Activated T-cell treated with anti-CD3 and anti-CD28 coated beads, Interleukin-2, amount 50 U/mL, for 4 hours (primary cell): ENCODE data around the gene C1orf105. TPM values are rescaled to one million over a fixed set of nuclear protein-coding genes. Genes with fewer than 3 reads are reported as not detected.

Experiments used
- ATAC-seq, 2 donors: fragments of 200-7000 bp; cut with Tn5 transposase; one replicate each; pipeline ENCODE4 v1.10.0; 2021
- DNase-seq: peaks from one replicate; pipeline ENCODE4 v3.0.0-alpha.2; 2020
- H3K27me3 Mint-ChIP-seq: one replicate; pipeline ENCODE4 v1.8.0; 2021; ENCODE audit warnings: low read depth, mixed read lengths
- H3K36me3 Mint-ChIP-seq: one replicate; pipeline ENCODE4 v1.8.0; 2022; ENCODE audit warnings: mixed read lengths; ENCODE audit not compliant: insufficient read depth
- H3K4me1 Mint-ChIP-seq: one replicate; pipeline ENCODE4 v1.8.0; 2021; ENCODE audit warnings: low read depth, mixed read lengths
- H3K4me3 Mint-ChIP-seq: one replicate; pipeline ENCODE4 v1.8.0; 2021; ENCODE audit warnings: mild to moderate bottlenecking, moderate library complexity, mixed read lengths
- H3K9me3 Mint-ChIP-seq: one replicate; pipeline ENCODE4 v1.8.0; 2021; ENCODE audit warnings: mixed read lengths
- total RNA-seq, 3 donors: library from RNA; stranded (reverse); gene quantifications; one replicate each; pipeline ENCODE4 v1.2.1, GENCODE V29; 2021

The C1orf105 gene
- total RNA-seq, 3 donors from 2014 or later: not detected

- DNase-seq (no peak), ATAC-seq (peak; percentile 73 to 76)
- Mint-ChIP-seq H3K27me3 (no peaks in the 10 kb centered on the region), H3K36me3 (no peaks in the 10 kb centered on the region), H3K4me1 (peaks cover 20% of the 10 kb centered on the region), H3K9me3 (no peaks in the 10 kb centered on the region), H3K4me3 (no peak overlapping the region)
Measured at GRCh38 chr1:172451002-172451443, 30.5 kb downstream of the C1orf105 start.

GRCh38 chr1:172452536-172453152 lies 32.2 kb downstream of the C1orf105 start:
- no peak for ATAC-seq
- no peak for DNase-seq
- Mint-ChIP-seq H3K4me1 (peaks cover 20% of the 10 kb centered on the region), H3K27me3 (no peaks in the 10 kb centered on the region), H3K4me3 (no peak overlapping the region), H3K9me3 (no peaks in the 10 kb centered on the region), H3K36me3 (no peaks in the 10 kb centered on the region)

GRCh38 chr1:172453153-172453545 lies 32.7 kb downstream of the C1orf105 start:
- ATAC-seq: no peak
- no peaks in the 10 kb centered on the region for H3K36me3 Mint-ChIP-seq
- no peak for DNase-seq
- H3K4me3 Mint-ChIP-seq: no peak overlapping the region
- no peaks in the 10 kb centered on the region for H3K27me3 Mint-ChIP-seq
- peaks cover 20% of the 10 kb centered on the region for H3K4me1 Mint-ChIP-seq
- H3K9me3 Mint-ChIP-seq: no peaks in the 10 kb centered on the region

GRCh38 chr1:172453607-172454006 lies 33.1 kb downstream of the C1orf105 start:
- Mint-ChIP-seq H3K4me3 (no peak overlapping the region), H3K27me3 (no peaks in the 10 kb centered on the region), H3K36me3 (no peaks in the 10 kb centered on the region), H3K9me3 (no peaks in the 10 kb centered on the region), H3K4me1 (peaks cover 20% of the 10 kb centered on the region)
- DNase-seq: no peak
- no peak for ATAC-seq

GRCh38 chr1:172455451-172455850 lies 35.0 kb downstream of the C1orf105 start:
- no peak overlapping the region for H3K4me3 Mint-ChIP-seq
- no peaks in the 10 kb centered on the region for H3K9me3 Mint-ChIP-seq
- H3K36me3 Mint-ChIP-seq: no peaks in the 10 kb centered on the region
- no peak for ATAC-seq
- peaks cover 9% of the 10 kb centered on the region for H3K4me1 Mint-ChIP-seq
- no peak for DNase-seq
- H3K27me3 Mint-ChIP-seq: no peaks in the 10 kb centered on the region

- no peaks in the 10 kb centered on the region for H3K9me3 Mint-ChIP-seq
- no peak for ATAC-seq
- no peak for DNase-seq
- H3K4me1 Mint-ChIP-seq: peaks cover under 1% of the 10 kb centered on the region
- peaks cover 3% of the 10 kb centered on the region for H3K27me3 Mint-ChIP-seq
- no peaks in the 10 kb centered on the region for H3K36me3 Mint-ChIP-seq
- H3K4me3 Mint-ChIP-seq: no peak overlapping the region
Measured at GRCh38 chr1:172456344-172456769, 35.9 kb downstream of the C1orf105 start.

GRCh38 chr1:172457479-172458130 lies 37.1 kb downstream of the C1orf105 start:
- Mint-ChIP-seq H3K4me3 (no peak overlapping the region), H3K27me3 (peaks cover 3% of the 10 kb centered on the region), H3K4me1 (no peaks in the 10 kb centered on the region), H3K9me3 (no peaks in the 10 kb centered on the region), H3K36me3 (no peaks in the 10 kb centered on the region)
- ATAC-seq (no peak), DNase-seq (no peak)

GRCh38 chr1:172460177-172460576 lies 39.7 kb downstream of the C1orf105 start:
- Mint-ChIP-seq H3K4me3 (no peak overlapping the region), H3K27me3 (peaks cover 3% of the 10 kb centered on the region), H3K9me3 (no peaks in the 10 kb centered on the region), H3K4me1 (no peaks in the 10 kb centered on the region), H3K36me3 (no peaks in the 10 kb centered on the region)
- DNase-seq (no peak), ATAC-seq (no peak)

- Mint-ChIP-seq H3K9me3 (no peaks in the 10 kb centered on the region), H3K4me1 (no peaks in the 10 kb centered on the region), H3K36me3 (no peaks in the 10 kb centered on the region), H3K4me3 (no peak overlapping the region), H3K27me3 (peaks cover 3% of the 10 kb centered on the region)
- no peak for DNase-seq
- no peak for ATAC-seq
Measured at GRCh38 chr1:172460887-172461315, 40.4 kb downstream of the C1orf105 start.

GRCh38 chr1:172465617-172466016 lies 45.1 kb downstream of the C1orf105 start:
- H3K4me3 Mint-ChIP-seq: no peak overlapping the region
- DNase-seq (no peak), ATAC-seq (no peak)
- no peaks in the 10 kb centered on the region for H3K4me1 Mint-ChIP-seq
- H3K36me3 Mint-ChIP-seq: no peaks in the 10 kb centered on the region
- no peaks in the 10 kb centered on the region for H3K9me3 Mint-ChIP-seq
- peaks cover 7% of the 10 kb centered on the region for H3K27me3 Mint-ChIP-seq

GRCh38 chr1:172466795-172467407 lies 46.4 kb downstream of the C1orf105 start:
- no peak for ATAC-seq
- H3K4me1 Mint-ChIP-seq: no peaks in the 10 kb centered on the region
- H3K36me3 Mint-ChIP-seq: no peaks in the 10 kb centered on the region
- peaks cover 4% of the 10 kb centered on the region for H3K27me3 Mint-ChIP-seq
- no peaks in the 10 kb centered on the region for H3K9me3 Mint-ChIP-seq
- DNase-seq: no peak
- no peak overlapping the region for H3K4me3 Mint-ChIP-seq

- Mint-ChIP-seq H3K4me1 (no peaks in the 10 kb centered on the region), H3K9me3 (no peaks in the 10 kb centered on the region), H3K4me3 (no peak overlapping the region), H3K36me3 (no peaks in the 10 kb centered on the region), H3K27me3 (peaks cover 4% of the 10 kb centered on the region)
- no peak for ATAC-seq
- DNase-seq: no peak
Measured at GRCh38 chr1:172467446-172467845, 47.0 kb downstream of the C1orf105 start.

GRCh38 chr1:172468296-172468695 lies 47.8 kb downstream of the C1orf105 start:
- Mint-ChIP-seq H3K27me3 (peaks cover 4% of the 10 kb centered on the region), H3K4me1 (no peaks in the 10 kb centered on the region), H3K36me3 (no peaks in the 10 kb centered on the region), H3K9me3 (no peaks in the 10 kb centered on the region), H3K4me3 (no peak overlapping the region)
- ATAC-seq (no peak), DNase-seq (no peak)

GRCh38 chr1:172469717-172470116 lies 49.2 kb downstream of the C1orf105 start:
- Mint-ChIP-seq H3K4me3 (no peak overlapping the region), H3K9me3 (no peaks in the 10 kb centered on the region), H3K36me3 (no peaks in the 10 kb centered on the region), H3K4me1 (no peaks in the 10 kb centered on the region), H3K27me3 (peaks cover 4% of the 10 kb centered on the region)
- DNase-seq (no peak), ATAC-seq (no peak)

GRCh38 chr1:172470149-172470548 lies 49.7 kb downstream of the C1orf105 start:
- H3K4me3 Mint-ChIP-seq: no peak overlapping the region
- DNase-seq (no peak), ATAC-seq (no peak)
- no peaks in the 10 kb centered on the region for H3K36me3 Mint-ChIP-seq
- H3K4me1 Mint-ChIP-seq: no peaks in the 10 kb centered on the region
- H3K9me3 Mint-ChIP-seq: no peaks in the 10 kb centered on the region
- peaks cover 4% of the 10 kb centered on the region for H3K27me3 Mint-ChIP-seq
